Inferior parietal cortex (tissue), 1 donor: ENCODE measurements around the gene PHC3.

Experiments
- DNase-seq: peaks from one replicate; pipeline ENCODE4 v3.0.0-alpha.2; 2016; ENCODE audit errors: extremely low spot score

Gene PHC3

GRCh38 chr3:170189398-170190256, 8.1 kb upstream of the PHC3 start:
- DNase-seq = no peak

- DNase-seq = no peak
Observed at GRCh38 chr3:170180079-170180907, 1.2 kb downstream of the PHC3 start.

GRCh38 chr3:170179432-170179831, 2.1 kb downstream of the PHC3 start:
- no peak for DNase-seq

- DNase-seq = no peak
Observed at GRCh38 chr3:170178651-170179050, 2.9 kb downstream of the PHC3 start.

- no peak for DNase-seq
Observed at GRCh38 chr3:170171563-170171962, 10.0 kb downstream of the PHC3 start.

- no peak for DNase-seq
Observed at GRCh38 chr3:170164717-170165116, 16.8 kb downstream of the PHC3 start.

- DNase-seq = no peak
Observed at GRCh38 chr3:170163956-170164645, 17.4 kb downstream of the PHC3 start.

- DNase-seq = no peak
Observed at GRCh38 chr3:170162630-170163029, 18.9 kb downstream of the PHC3 start.

- DNase-seq = no peak
Observed at GRCh38 chr3:170162052-170162451, 19.5 kb downstream of the PHC3 start.

GRCh38 chr3:170159933-170160332, 21.6 kb downstream of the PHC3 start:
- DNase-seq = no peak

- DNase-seq = no peak
Observed at GRCh38 chr3:170159459-170159858, 22.1 kb downstream of the PHC3 start.

- DNase-seq = no peak
Observed at GRCh38 chr3:170155604-170156003, 25.9 kb downstream of the PHC3 start.

- no peak for DNase-seq
Observed at GRCh38 chr3:170154569-170155143, 26.9 kb downstream of the PHC3 start.

GRCh38 chr3:170154084-170154483, 27.4 kb downstream of the PHC3 start:
- no peak for DNase-seq

GRCh38 chr3:170151536-170151935, 30.0 kb downstream of the PHC3 start:
- DNase-seq = no peak

GRCh38 chr3:170149016-170149415, 32.5 kb downstream of the PHC3 start:
- DNase-seq = no peak

- DNase-seq = no peak
Observed at GRCh38 chr3:170145278-170145677, 36.3 kb downstream of the PHC3 start.

- no peak for DNase-seq
Observed at GRCh38 chr3:170144437-170144843, 37.1 kb downstream of the PHC3 start.

- no peak for DNase-seq
Observed at GRCh38 chr3:170142373-170142772, 39.2 kb downstream of the PHC3 start.

GRCh38 chr3:170137986-170138385, 43.5 kb downstream of the PHC3 start:
- no peak for DNase-seq

- no peak for DNase-seq
Observed at GRCh38 chr3:170132335-170132734, 49.2 kb downstream of the PHC3 start.

- DNase-seq = no peak
Observed at GRCh38 chr3:170130532-170130931, 51.0 kb downstream of the PHC3 start.
